Endothelial cell of umbilical vein (primary cell): ENCODE results near the gene FAM120C. TPM values are rescaled to one million over a fixed set of nuclear protein-coding genes. Genes with fewer than 3 reads are reported as not detected.
A peak's percentile ranks its signal among the peaks of the same experiment; 100 is the strongest.

ENCODE experiments used
- BruUV-seq: library from RNA; stranded (reverse); fragments of 400-500 nt; replicated peaks from 2 replicates; lab custom pipeline; 2021; lab: Mats Ljungman, UMichigan
- CTCF ChIA-PET: fragments of 300-600, 350-600 bp; sonication (Branson Sonifier 250); formaldehyde crosslinking; loops from one replicate; lab custom pipeline; 2021; ENCODE audit warnings: antibody characterized with exemption, inconsistent platforms; lab: Charles Lee
- POLR2A ChIA-PET: fragments of 300-600, 350-600 bp; sonication (Branson Sonifier 250); formaldehyde crosslinking; loops from one replicate; lab custom pipeline; 2021; ENCODE audit warnings: antibody characterized with exemption, inconsistent platforms; lab: Charles Lee
- DNase-seq: peaks from one replicate; pipeline ENCODE4 v3.0.0-alpha.2; 2011; ENCODE audit warnings: low read depth, low spot score
- FAIRE-seq: peaks from 2 replicates; lab custom pipeline; 2011; peaks lifted over from hg19 to GRCh38; lab: Jason Lieb, UNC
- H2AFZ ChIP-seq: 2 replicates; pipeline ENCODE4 v1.6.0; 2012; ENCODE audit warnings: low read depth, low read length, control low read depth, inconsistent platforms
- H3K27ac ChIP-seq: 2 replicates; pipeline ENCODE4 v1.5.1; 2011; ENCODE audit warnings: low read depth, mild to moderate bottlenecking, control low read depth, low read length, moderate library complexity; ENCODE audit not compliant: insufficient read depth
- H3K27me3 ChIP-seq, 2 experiments: 2 replicates each; pipeline versions ENCODE4 v1.6.0 to v1.6.1; 2011; ENCODE audit warnings: low read length in 2 of 2, mixed read lengths in 1 of 2; ENCODE audit not compliant: control insufficient read depth in 2 of 2, insufficient read depth in 2 of 2
- H3K36me3 ChIP-seq, 2 experiments: 2 replicates in 1 of 2; 3 replicates in 1 of 2; pipeline ENCODE4 v1.5.1; 2011; ENCODE audit warnings: low read length in 2 of 2, mild to moderate bottlenecking in 1 of 2, moderate library complexity in 1 of 2; ENCODE audit not compliant: control insufficient read depth in 2 of 2, insufficient read depth in 2 of 2; ENCODE audit errors: extremely low read depth in 1 of 2
- H3K4me1 ChIP-seq: 3 replicates; pipeline ENCODE4 v1.5.1; 2011; ENCODE audit warnings: mild to moderate bottlenecking, low read length; ENCODE audit not compliant: control insufficient read depth, insufficient read depth; ENCODE audit errors: extremely low read depth
- H3K4me2 ChIP-seq: 2 replicates; pipeline ENCODE4 v1.6.1; 2011; ENCODE audit warnings: low read length, control low read depth, mixed read lengths; ENCODE audit not compliant: insufficient read depth
- H3K4me3 ChIP-seq, 3 experiments: fragments of 200-600 bp in 1 of 3; sonication (generic), shearing (Covaris generic) in 1 of 3; replicated peaks in 1 of 3; 2 replicates each; pipeline ENCODE4 v1.5.1; 2011 to 2016; ENCODE audit warnings: control low read depth in 3 of 3, low read length in 3 of 3, mild to moderate bottlenecking in 2 of 3, inconsistent platforms in 1 of 3, low read depth in 1 of 3, moderate library complexity in 1 of 3; ENCODE audit not compliant: insufficient read depth in 1 of 3
- H3K79me2 ChIP-seq: 2 replicates; pipeline ENCODE4 v1.6.0; 2012; ENCODE audit warnings: low read length, inconsistent platforms; ENCODE audit not compliant: control insufficient read depth, insufficient read depth
- H3K9ac ChIP-seq: replicated peaks from 2 replicates; pipeline ENCODE3; 2011; ENCODE audit warnings: low read length, control low read depth; ENCODE audit not compliant: insufficient read depth; ENCODE audit errors: extremely low read depth
- H3K9me1 ChIP-seq: replicated peaks from 3 replicates; pipeline ENCODE4 v1.6.0; 2011; ENCODE audit warnings: mild to moderate bottlenecking, low read length; ENCODE audit not compliant: control insufficient read depth, insufficient read depth; ENCODE audit errors: extremely low read depth
- H3K9me3 ChIP-seq: replicated peaks from 2 replicates; pipeline ENCODE4 v1.5.1; 2012; ENCODE audit warnings: low read length, inconsistent platforms; ENCODE audit not compliant: control insufficient read depth, insufficient read depth
- H4K20me1 ChIP-seq: replicated peaks from 2 replicates; pipeline ENCODE3; 2011; ENCODE audit warnings: mild to moderate bottlenecking, low read length; ENCODE audit not compliant: control insufficient read depth, insufficient read depth; ENCODE audit errors: extremely low read depth
- CTCF ChIP-seq, 2 donors: IDR thresholded peaks; 1 replicate in 1 of 2; 2 replicates in 1 of 2; pipeline ENCODE4 v1.5.1; 2011; ENCODE audit warnings: low read length in 2 of 2, mild to moderate bottlenecking in 2 of 2, moderate library complexity in 2 of 2, control low read depth in 1 of 2, inconsistent platforms in 1 of 2, low read depth in 1 of 2; ENCODE audit not compliant: insufficient read depth in 1 of 2; ENCODE audit errors: extremely low read depth in 1 of 2
- EZH2 ChIP-seq: IDR thresholded peaks from 2 replicates; pipeline ENCODE4 v1.6.1; 2012; ENCODE audit warnings: borderline replicate concordance, low read depth, mild to moderate bottlenecking, moderate library complexity, low read length, inconsistent platforms; ENCODE audit not compliant: severe bottlenecking
- FOS ChIP-seq: IDR thresholded peaks from 2 replicates; pipeline ENCODE4 v1.6.1; 2011; ENCODE audit warnings: mild to moderate bottlenecking, low read length, moderate library complexity, borderline replicate concordance; ENCODE audit not compliant: insufficient read depth
- GATA2 ChIP-seq: IDR thresholded peaks from 2 replicates; pipeline ENCODE4 v1.7.0; 2011; ENCODE audit warnings: low read depth, mild to moderate bottlenecking, moderate library complexity, mixed read lengths, low read length; ENCODE audit not compliant: insufficient read length, insufficient read depth
- JUN ChIP-seq: IDR thresholded peaks from 2 replicates; pipeline ENCODE4 v1.6.1; 2011; ENCODE audit warnings: borderline replicate concordance, low read depth; ENCODE audit not compliant: insufficient read length, insufficient read depth
- MAX ChIP-seq: IDR thresholded peaks from 2 replicates; pipeline ENCODE4 v1.6.1; 2011; ENCODE audit not compliant: insufficient read depth, insufficient read length
- MYC ChIP-seq: IDR thresholded peaks from one replicate; pipeline ENCODE4 v1.6.1; 2011; ENCODE audit warnings: mild to moderate bottlenecking, low read depth, low read length
- POLR2A ChIP-seq: IDR thresholded peaks from 2 replicates; pipeline ENCODE4 v1.6.1; 2012; ENCODE audit warnings: low read depth, mild to moderate bottlenecking, control low read depth, low read length
- POLR2AphosphoS5 ChIP-seq: IDR thresholded peaks from 2 replicates; pipeline ENCODE4 v1.6.1; 2012; ENCODE audit warnings: low read depth, mild to moderate bottlenecking, control low read depth, low read length, moderate library complexity; ENCODE audit not compliant: insufficient read depth
- dilution Hi-C: fragments of 300-500 bp; cut with MboI; formaldehyde crosslinking; loops from one replicate; pipeline ENCODE4 v1.15.0; 2019; ENCODE audit warnings: low sequenced_read_pairs; ENCODE audit not compliant: extremely low pct_ligation_motif_present
- intact Hi-C: fragments of 100-400 bp; cut with micrococcal nuclease; formaldehyde crosslinking; loops from one replicate; pipeline ENCODE4 v1.10.0; 2022
- polyA plus RNA-seq, 4 experiments: library from polyadenylated mRNA; depleted of rRNA in 3 of 4; stranded (reverse) in 3 of 4; unstranded in 1 of 4; fragments of >200 nt; gene quantifications; 2 replicates each; pipeline versions ENCODE4 v1.2.1 to v1.2.3, GENCODE V29; 2011 to 2012; ENCODE audit warnings: missing spikeins in 1 of 4
- total RNA-seq: library from RNA; stranded (reverse); gene quantifications from 2 replicates; pipeline ENCODE4 v1.2.3, GENCODE V29; 2021

Gene FAM120C
- total and polyA plus RNA-seq, 2 donors (not counting 3 experiments of a cell fraction or from before 2014, with no cell fraction given): 4.2 to 11.4 TPM

DNA sequence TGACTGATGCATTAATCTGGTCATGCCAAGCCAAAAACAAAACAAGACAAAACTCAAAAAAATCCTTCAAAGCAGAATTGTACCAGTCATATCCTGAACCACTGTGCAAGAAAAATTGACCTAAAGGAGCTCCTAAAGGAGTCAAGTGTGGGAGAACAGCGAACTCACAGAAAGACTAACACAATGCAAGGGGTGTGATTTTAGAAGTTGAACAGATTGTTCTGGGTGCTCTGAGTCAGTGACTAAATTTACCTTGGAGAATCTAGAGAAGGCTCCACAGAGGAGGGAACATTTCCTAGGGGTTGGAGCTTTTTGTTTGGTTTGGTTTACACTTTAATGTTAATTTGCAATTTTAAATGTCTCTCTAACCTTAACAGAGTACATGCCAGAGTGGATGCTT lies 89.9 kb downstream of the FAM120C start:
- FAIRE-seq: peak; percentile 67
- Histone ChIP-seq H2AFZ (no peak overlapping the region), H3K9me1 (no peaks in the 10 kb centered on the region), H3K36me3 (no peaks in the 10 kb centered on the region), H3K4me2 (no peak overlapping the region), H3K4me3 (no peak overlapping the region), H3K4me1 (peaks cover 4% of the 10 kb centered on the region), H3K27ac (peak overlapping the region; percentile 20), H3K79me2 (no peaks in the 10 kb centered on the region), H3K27me3 (no peaks in the 10 kb centered on the region), H3K9me3 (no peaks in the 10 kb centered on the region), H3K9ac (no peak overlapping the region), H4K20me1 (no peaks in the 10 kb centered on the region)
- no TSS peak for BruUV-seq
- no peak for TF ChIP-seq GATA2
- TF ChIP-seq JUN: no peak
- no peak for TF ChIP-seq MYC
- TF ChIP-seq POLR2A: no peak
- no peak for TF ChIP-seq EZH2
- no peak for TF ChIP-seq MAX
- no peak for TF ChIP-seq FOS
- TF ChIP-seq POLR2AphosphoS5: no peak
- no peak for TF ChIP-seq CTCF (IDR thresholded peaks at IDR 0.05; ENCODE audit: extremely low read depth in 1 of 2, insufficient read depth in 1 of 2, low read depth in 1 of 2, low read length in 2 of 2)
- POLR2A ChIA-PET: interaction anchor here (0.6 kb wide), 1 partner anchor 86 kb away, joined by 3 read pairs; no protein-coding TSS in a partner anchor
- peak; percentile 8 for DNase-seq
- dilution Hi-C loops: no loop called here
- intact Hi-C loops: no loop called here
- CTCF ChIA-PET: interaction anchor here (0.8 to 1.2 kb wide), 6 partner anchors 10 to 347 kb away, joined by 3 to 5 read pairs (median 4); partner anchors contain the start of gene TSR2
